CD14-positive monocyte (primary cell): ENCODE results near the gene CAMKV. TPM values are rescaled to one million over a fixed set of nuclear protein-coding genes. Genes with fewer than 3 reads are reported as not detected.

ENCODE experiments used
- DNase-seq, 3 donors: peaks; one replicate each; pipeline ENCODE4 v3.0.0-alpha.2; 2011 to 2022
- H2AFZ ChIP-seq: 2 replicates; pipeline ENCODE4 v1.6.0; 2012; ENCODE audit warnings: mild to moderate bottlenecking, low read depth, low read length, inconsistent platforms; ENCODE audit not compliant: insufficient read depth, poor library complexity, severe bottlenecking
- H3K27ac ChIP-seq, 2 donors: 1 replicate in 1 of 2; 2 replicates in 1 of 2; pipeline ENCODE4 v1.5.1; 2012 to 2013; ENCODE audit warnings: low read length in 2 of 2, control low read depth in 1 of 2, inconsistent platforms in 1 of 2, low read depth in 1 of 2, mild to moderate bottlenecking in 1 of 2
- H3K27me3 ChIP-seq, 2 donors: one replicate each; pipeline versions ENCODE4 v1.6.0 to v1.6.1; 2011 to 2013; ENCODE audit warnings: low read length in 2 of 2; ENCODE audit not compliant: control insufficient read depth in 2 of 2, insufficient read depth in 2 of 2
- H3K36me3 ChIP-seq, 2 donors: replicated peaks in 1 of 2; 1 replicate in 1 of 2; 2 replicates in 1 of 2; pipeline versions ENCODE4 v1.5.1 to v1.6.1; 2012 to 2013; ENCODE audit warnings: low read length in 2 of 2, control low read depth in 1 of 2, inconsistent platforms in 1 of 2, mild to moderate bottlenecking in 1 of 2; ENCODE audit not compliant: insufficient read depth in 2 of 2, control insufficient read depth in 1 of 2
- H3K4me1 ChIP-seq, 2 donors: 1 replicate in 1 of 2; 2 replicates in 1 of 2; pipeline versions ENCODE4 v1.5.1 to v1.6.1; 2012 to 2013; ENCODE audit warnings: low read length in 2 of 2, control low read depth in 1 of 2, inconsistent platforms in 1 of 2, mild to moderate bottlenecking in 1 of 2, moderate library complexity in 1 of 2; ENCODE audit not compliant: insufficient read depth in 2 of 2, control insufficient read depth in 1 of 2
- H3K4me2 ChIP-seq: replicated peaks from 2 replicates; pipeline ENCODE3; 2012; ENCODE audit warnings: low read length, moderate library complexity, mild to moderate bottlenecking; ENCODE audit not compliant: poor library complexity, severe bottlenecking; ENCODE audit errors: extremely low read depth
- H3K4me3 ChIP-seq, 3 experiments: fragments of 200-600 bp in 1 of 3; sonication (generic) in 1 of 3; replicated peaks in 1 of 3; 1 replicate in 2 of 3; 2 replicates in 1 of 3; pipeline ENCODE4 v1.5.1; 2011 to 2013; ENCODE audit warnings: low read length in 3 of 3, mild to moderate bottlenecking in 3 of 3, control low read depth in 2 of 3, low read depth in 2 of 3, inconsistent platforms in 1 of 3, moderate library complexity in 1 of 3
- H3K79me2 ChIP-seq: 2 replicates; pipeline ENCODE4 v1.6.0; 2012; ENCODE audit warnings: mild to moderate bottlenecking, control low read depth, inconsistent platforms, low read length, moderate library complexity; ENCODE audit not compliant: insufficient read depth
- H3K9ac ChIP-seq: 2 replicates; pipeline ENCODE4 v1.6.0; 2017; ENCODE audit warnings: low read length, mild to moderate bottlenecking; ENCODE audit not compliant: insufficient read depth, poor library complexity, severe bottlenecking
- H3K9me3 ChIP-seq, 2 donors: replicated peaks in 1 of 2; 1 replicate in 1 of 2; 2 replicates in 1 of 2; pipeline versions ENCODE4 v1.5.1 to v1.6.1; 2012 to 2013; ENCODE audit warnings: low read length in 2 of 2, control low read depth in 1 of 2; ENCODE audit not compliant: control insufficient read depth in 1 of 2, insufficient read depth in 1 of 2
- H4K20me1 ChIP-seq: 2 replicates; pipeline ENCODE4 v1.6.0; 2012; ENCODE audit warnings: mild to moderate bottlenecking, low read length, control low read depth, moderate library complexity; ENCODE audit not compliant: insufficient read depth
- H3K27ac Mint-ChIP-seq, 7 donors: one replicate each; pipeline ENCODE4 v1.8.0; 2020; ENCODE audit warnings: mild to moderate bottlenecking in 7 of 7, mixed read lengths in 7 of 7, moderate library complexity in 6 of 7, inconsistent platforms in 2 of 7
- H3K27me3 Mint-ChIP-seq, 3 donors: one replicate each; pipeline ENCODE4 v1.8.0; 2021 to 2022; ENCODE audit warnings: low read depth in 3 of 3, mild to moderate bottlenecking in 3 of 3, mixed read lengths in 3 of 3, moderate library complexity in 3 of 3, inconsistent platforms in 1 of 3
- H3K36me3 Mint-ChIP-seq, 2 donors: one replicate each; pipeline ENCODE4 v1.8.0; 2020; ENCODE audit warnings: mixed read lengths in 2 of 2, inconsistent platforms in 1 of 2, mild to moderate bottlenecking in 1 of 2
- H3K4me1 Mint-ChIP-seq: one replicate; pipeline ENCODE4 v1.8.0; 2020; ENCODE audit warnings: mild to moderate bottlenecking, mixed read lengths
- H3K4me3 Mint-ChIP-seq, 2 donors: one replicate each; pipeline ENCODE4 v1.8.0; 2020; ENCODE audit warnings: mild to moderate bottlenecking in 2 of 2, mixed read lengths in 2 of 2, moderate library complexity in 1 of 2
- H3K9me3 Mint-ChIP-seq, 7 donors: one replicate each; pipeline ENCODE4 v1.8.0; 2020 to 2022; ENCODE audit warnings: mixed read lengths in 7 of 7, mild to moderate bottlenecking in 6 of 7, moderate library complexity in 6 of 7, inconsistent platforms in 2 of 7
- CTCF ChIP-seq: fragments of 200-600 bp; IDR thresholded peaks from one replicate; pipeline ENCODE4 v1.8.0; 2022; ENCODE audit warnings: antibody characterized with exemption, mild to moderate bottlenecking
- WGBS: methylation state at CpG from one replicate; pipeline ENCODE4 v1.1.5; 2013; ENCODE audit warnings: missing lambda C conversion rate; ENCODE audit not compliant: insufficient coverage; 5-methylcytosine and 5-hydroxymethylcytosine counted together
- intact Hi-C, 2 donors: fragments of 100-400 bp; cut with micrococcal nuclease; formaldehyde crosslinking; loops; one replicate each; pipeline versions ENCODE4 v1.15.0 to v1.15.1; 2023
- polyA plus RNA-seq, 3 donors: library from polyadenylated mRNA; depleted of rRNA in 1 of 3; unstranded in 2 of 3; stranded (reverse) in 1 of 3; fragments of 300-500 nt in 2 of 3; fragments of >200 nt in 1 of 3; fragmentation: Illumina TruSeq in 2 of 3; gene quantifications; 1 replicate in 2 of 3; 2 replicates in 1 of 3; pipeline ENCODE4 v1.2.3, GENCODE V29; 2012 to 2021

Gene CAMKV
- polyA plus RNA-seq, 3 donors = 0.03 to 0.10 TPM; not detected in 1

GRCh38 chr3:49876567-49876966, 6.9 kb upstream of the CAMKV start:
- H3K4me2 ChIP-seq = no peak overlapping the region
- H3K4me3 ChIP-seq = no peak overlapping the region
- 89% methylated on average over 5 of the region's 5 CpGs for WGBS
- Mint-ChIP-seq H3K9me3 (no peaks in the 10 kb centered on the region), H3K27me3 (peaks cover 0 to 3% (median 0%) of the 10 kb centered on the region in 3 donors), H3K4me1 (peaks cover 14% of the 10 kb centered on the region), H3K27ac (no peak overlapping the region), H3K36me3 (no peaks in the 10 kb centered on the region), H3K4me3 (no peak overlapping the region)
- H3K4me1 ChIP-seq = peaks cover 4 to 6% of the 10 kb centered on the region in 2 donors
- no peak overlapping the region for H3K9ac ChIP-seq
- H3K27me3 ChIP-seq = peaks cover 0 to under 1% of the 10 kb centered on the region in 2 donors
- H4K20me1 ChIP-seq = no peaks in the 10 kb centered on the region
- H3K36me3 ChIP-seq = no peaks in the 10 kb centered on the region
- H3K27ac ChIP-seq = no peak overlapping the region
- no peak for TF ChIP-seq CTCF
- intact Hi-C loops = no loop called here
- H3K79me2 ChIP-seq = no peaks in the 10 kb centered on the region
- DNase-seq = no peak
- H3K9me3 ChIP-seq = no peaks in the 10 kb centered on the region
- H2AFZ ChIP-seq = no peak overlapping the region

- Mint-ChIP-seq H3K4me1 (peaks cover 19% of the 10 kb centered on the region), H3K36me3 (no peaks in the 10 kb centered on the region), H3K9me3 (peaks cover 0 to 1% (median 0%) of the 10 kb centered on the region in 7 donors), H3K27ac (no peak overlapping the region), H3K27me3 (peaks cover 16 to 29% (median 24%) of the 10 kb centered on the region in 3 donors), H3K4me3 (no peak overlapping the region)
- Histone ChIP-seq H3K4me1 (peaks cover 9 to 16% of the 10 kb centered on the region in 2 donors), H3K9me3 (no peaks in the 10 kb centered on the region), H3K27me3 (peaks cover 9 to 26% of the 10 kb centered on the region in 2 donors), H3K4me2 (no peak overlapping the region), H3K79me2 (no peaks in the 10 kb centered on the region), H2AFZ (no peak overlapping the region), H3K9ac (no peak overlapping the region), H3K36me3 (no peaks in the 10 kb centered on the region), H4K20me1 (no peaks in the 10 kb centered on the region), H3K27ac (no peak overlapping the region), H3K4me3 (no peak overlapping the region)
- no peak for DNase-seq
- intact Hi-C loops = no loop called here
- 95% methylated on average over 8 of the region's 8 CpGs for WGBS
- no peak for TF ChIP-seq CTCF
These were observed 3.9 kb upstream of the CAMKV start for GRCh38 chr3:49873623-49874022.
